ENCODE data around the gene DUOX2. TPM values are rescaled to one million over a fixed set of nuclear protein-coding genes. Genes with fewer than 3 reads are reported as not detected.

Gene DUOX2
- total and polyA plus RNA-seq, 2 of the 13 experiments (the other 11 are each of a cell fraction or from before 2014, with no cell fraction given) = 0.08 TPM; not detected in 1

- TF ChIP-seq TP53 (CRISPR knock-in tag; conservative IDR thresholded peaks at IDR 0.05) (no peak), MEIS1 (CRISPR knock-in tag; IDR thresholded peaks at IDR 0.05; ENCODE audit: borderline replicate concordance) (no peak), POLR2G (IDR thresholded peaks at IDR 0.05; ENCODE audit: low read depth, low read length) (0 out of 2 replicates have a peak, but pooled peaks have one; percentile 12)
These were observed 49.0 kb upstream of the DUOX2 start (continued) for GRCh38 chr15:45162771-45163507.

- H3K4me2 ChIP-seq (ENCODE audit: low read depth, low read length) = no peak overlapping the region
- intact Hi-C loops (cut with micrococcal nuclease; ENCODE audit: unreplicated experiment) (loop anchor here (2.0 to 5.0 kb wide), 3 partner anchors 39 to 296 kb away; a partner anchor contains a TSS), in situ Hi-C loops (cut with HindIII; ENCODE audit: extremely low pct_ligation_motif_present, low pct_unique_long_range_greater_than_20kb) (loop anchor here (5.0 kb wide), 2 partner anchors 101 to 241 kb away; a partner anchor contains a TSS)
- CTCF ChIA-PET (ENCODE audit: low intra/inter-chr PET ratio, low total read pairs) = no interaction called here
- BruUV-seq (replicated peaks) = no TSS peak
- H3K9me3 ChIP-seq (ENCODE audit: low read length) = no peaks in the 10 kb centered on the region
- FAIRE-seq (no peak), ATAC-seq (no peak), DNase-seq (ENCODE audit: low spot score) (no peak)
- no peak overlapping the region for H3K9ac ChIP-seq (ENCODE audit: insufficient read depth, low read depth, low read length)
- H3K4me1 ChIP-seq (ENCODE audit: insufficient read depth, low read length) = peaks cover 41% of the 10 kb centered on the region
- H2AFZ ChIP-seq (ENCODE audit: low read length) = no peak overlapping the region
- no peak overlapping the region for H3K27ac ChIP-seq (ENCODE audit: extremely low read length, insufficient read depth, low read length)
- POLR2A ChIA-PET = no interaction called here
- no peak overlapping the region for H3K4me3 ChIP-seq (replicated peaks in 1 of 3; ENCODE audit: insufficient read depth in 1 of 3, low read depth in 2 of 3, low read length in 3 of 3)
- no peaks in the 10 kb centered on the region for H3K79me2 ChIP-seq (ENCODE audit: insufficient read depth, low read length)
- 68% methylated on average over 6 of the region's 14 CpGs for WGBS (ENCODE audit: low lambda C conversion rate)
- H3K36me3 ChIP-seq (replicated peaks in 1 of 2; ENCODE audit: control insufficient read depth in 1 of 2, insufficient read depth in 2 of 2, low read length in 2 of 2) = no peaks in the 10 kb centered on the region
- H4K20me1 ChIP-seq (ENCODE audit: insufficient read depth, low read length) = no peaks in the 10 kb centered on the region
- no peaks in the 10 kb centered on the region for H3K27me3 ChIP-seq (ENCODE audit: control insufficient read depth in 1 of 2, insufficient read depth in 2 of 2, low read length in 2 of 2)
- TF ChIP-seq PLSCR1 (CRISPR knock-in tag; IDR thresholded peaks at IDR 0.05; ENCODE audit: borderline replicate concordance) (no peak), ZSCAN12 (CRISPR knock-in tag; IDR thresholded peaks at IDR 0.05) (no peak), AGO1 (IDR thresholded peaks at IDR 0.05; ENCODE audit: low read depth, low read length, poor library complexity, severe bottlenecking) (peak; percentile 51), JUN (CRISPR knock-in tag; IDR thresholded peaks at IDR 0.05) (no peak), TRIM22 (IDR thresholded peaks at IDR 0.05) (no peak), SNAPC2 (CRISPR knock-in tag; IDR thresholded peaks at IDR 0.05) (no peak), JDP2 (CRISPR knock-in tag; IDR thresholded peaks at IDR 0.05; ENCODE audit: borderline replicate concordance) (no peak), AFF4 (CRISPR knock-in tag; IDR thresholded peaks at IDR 0.05) (no peak), AGO2 (optimal IDR thresholded peaks at IDR 0.05; ENCODE audit: low read depth, low read length) (peak; percentile 60), BCLAF1 (IDR thresholded peaks at IDR 0.05) (no peak)
These were observed 47.7 kb upstream of the DUOX2 start for GRCh38 chr15:45161666-45162065.
